ENCODE data around the gene ZNF280B.

The ZNF280B gene

GRCh38 chr22:22553141-22553540 lies 44.6 kb upstream of the ZNF280B start:
- no peak overlapping the region for H3K4me3 ChIP-seq (ENCODE audit: low read depth in 1 of 2, low read length in 2 of 2)
- H3K4me1 ChIP-seq (ENCODE audit: insufficient read depth, low read length), result no peaks in the 10 kb centered on the region
- ATAC-seq (ENCODE audit: insufficient read depth, low read depth) (no peak), DNase-seq (no peak)
- H2AFZ ChIP-seq (ENCODE audit: low read depth, low read length), result no peak overlapping the region
- no peak overlapping the region for H3K27ac ChIP-seq (ENCODE audit: low read length)
- H4K20me1 ChIP-seq (ENCODE audit: insufficient read depth, low read length), result no peaks in the 10 kb centered on the region
- H3K4me2 ChIP-seq (ENCODE audit: insufficient read depth, low read length), result no peak overlapping the region
- no peaks in the 10 kb centered on the region for H3K9me3 ChIP-seq (ENCODE audit: insufficient read depth, low read length, severe bottlenecking)
- no peak overlapping the region for H3K9ac ChIP-seq (ENCODE audit: low read depth, low read length)
- H3K27me3 ChIP-seq (ENCODE audit: insufficient read depth, low read length, poor library complexity), result peaks cover 6% of the 10 kb centered on the region
- no peaks in the 10 kb centered on the region for H3K79me2 ChIP-seq (ENCODE audit: insufficient read depth, low read length)
- H3K36me3 ChIP-seq (ENCODE audit: insufficient read depth, low read length), result no peaks in the 10 kb centered on the region
- TF ChIP-seq CTCF (IDR thresholded peaks at IDR 0.05; ENCODE audit: borderline replicate concordance, extremely low read depth, low read length, poor library complexity, severe bottlenecking) (no peak), EZH2 (IDR thresholded peaks at IDR 0.05; ENCODE audit: borderline replicate concordance, low read depth, low read length, severe bottlenecking) (no peak)

GRCh38 chr22:22552630-22553029 lies 44.1 kb upstream of the ZNF280B start:
- no peak overlapping the region for H3K27ac ChIP-seq (ENCODE audit: low read length)
- H3K4me2 ChIP-seq (ENCODE audit: insufficient read depth, low read length), result no peak overlapping the region
- H3K4me3 ChIP-seq (ENCODE audit: low read depth in 1 of 2, low read length in 2 of 2), result no peak overlapping the region
- DNase-seq, result no peak
- H3K79me2 ChIP-seq (ENCODE audit: insufficient read depth, low read length), result no peaks in the 10 kb centered on the region
- no peak for TF ChIP-seq EZH2 (IDR thresholded peaks at IDR 0.05; ENCODE audit: borderline replicate concordance, low read depth, low read length, severe bottlenecking)
- TF ChIP-seq CTCF (IDR thresholded peaks at IDR 0.05; ENCODE audit: borderline replicate concordance, extremely low read depth, low read length, poor library complexity, severe bottlenecking), result peak; percentile 26
- no peaks in the 10 kb centered on the region for H3K9me3 ChIP-seq (ENCODE audit: insufficient read depth, low read length, severe bottlenecking)
- no peak overlapping the region for H3K9ac ChIP-seq (ENCODE audit: low read depth, low read length)
- no peak overlapping the region for H2AFZ ChIP-seq (ENCODE audit: low read depth, low read length)
- no peaks in the 10 kb centered on the region for H4K20me1 ChIP-seq (ENCODE audit: insufficient read depth, low read length)
- H3K36me3 ChIP-seq (ENCODE audit: insufficient read depth, low read length), result no peaks in the 10 kb centered on the region
- H3K27me3 ChIP-seq (ENCODE audit: insufficient read depth, low read length, poor library complexity), result peaks cover 11% of the 10 kb centered on the region
- ATAC-seq (ENCODE audit: insufficient read depth, low read depth), result no peak
- H3K4me1 ChIP-seq (ENCODE audit: insufficient read depth, low read length), result no peaks in the 10 kb centered on the region

GRCh38 chr22:22550789-22551434 lies 42.4 kb upstream of the ZNF280B start:
- H3K79me2 ChIP-seq (ENCODE audit: insufficient read depth, low read length), result no peaks in the 10 kb centered on the region
- ATAC-seq (ENCODE audit: insufficient read depth, low read depth) (no peak), DNase-seq (no peak)
- H3K4me2 ChIP-seq (ENCODE audit: insufficient read depth, low read length), result no peak overlapping the region
- no peak overlapping the region for H3K27ac ChIP-seq (ENCODE audit: low read length)
- no peaks in the 10 kb centered on the region for H3K36me3 ChIP-seq (ENCODE audit: insufficient read depth, low read length)
- no peak overlapping the region for H2AFZ ChIP-seq (ENCODE audit: low read depth, low read length)
- H4K20me1 ChIP-seq (ENCODE audit: insufficient read depth, low read length), result no peaks in the 10 kb centered on the region
- H3K4me1 ChIP-seq (ENCODE audit: insufficient read depth, low read length), result no peaks in the 10 kb centered on the region
- H3K27me3 ChIP-seq (ENCODE audit: insufficient read depth, low read length, poor library complexity), result peaks cover 12% of the 10 kb centered on the region
- no peak overlapping the region for H3K4me3 ChIP-seq (ENCODE audit: low read depth in 1 of 2, low read length in 2 of 2)
- H3K9me3 ChIP-seq (ENCODE audit: insufficient read depth, low read length, severe bottlenecking), result no peaks in the 10 kb centered on the region
- TF ChIP-seq EZH2 (IDR thresholded peaks at IDR 0.05; ENCODE audit: borderline replicate concordance, low read depth, low read length, severe bottlenecking) (no peak), CTCF (IDR thresholded peaks at IDR 0.05; ENCODE audit: borderline replicate concordance, extremely low read depth, low read length, poor library complexity, severe bottlenecking) (no peak)
- no peak overlapping the region for H3K9ac ChIP-seq (ENCODE audit: low read depth, low read length)

All from DND-41 (cell line).